GM12878 (cell line): Measurements from ENCODE around the gene PSMD11. TPM values are rescaled to one million over a fixed set of nuclear protein-coding genes. Genes with fewer than 3 reads are reported as not detected.

ENCODE experiments used
- ETV6 ChIP-seq, 2 experiments: fragments of 450-650 bp in 1 of 2; IDR thresholded peaks in 1 of 2; conservative IDR thresholded peaks in 1 of 2; 2 replicates each; pipeline ENCODE4 v1.6.1; 2014; ENCODE audit warnings: antibody characterized with exemption in 1 of 2, borderline replicate concordance in 1 of 2, low read depth in 1 of 2, mild to moderate bottlenecking in 1 of 2, moderate library complexity in 1 of 2
- FOS ChIP-seq: IDR thresholded peaks from 3 replicates; pipeline ENCODE4 v1.6.1; 2011; ENCODE audit warnings: borderline replicate concordance; ENCODE audit not compliant: insufficient read length; ENCODE audit errors: extremely low read depth
- GABPA ChIP-seq: IDR thresholded peaks from 2 replicates; pipeline ENCODE4 v1.6.1; 2014; ENCODE audit warnings: antibody characterized with exemption, low read depth, mild to moderate bottlenecking, inconsistent platforms
- MYB ChIP-seq: fragments of 150-350 bp; IDR thresholded peaks from 2 replicates; pipeline ENCODE4 v1.6.1; 2014; ENCODE audit warnings: mild to moderate bottlenecking, low read depth, low read length, borderline replicate concordance
- PAX5 ChIP-seq: IDR thresholded peaks from 2 replicates; pipeline ENCODE4 v1.6.1; 2011; ENCODE audit warnings: low read depth, low read length, borderline replicate concordance
- RELA ChIP-seq: fragments of 450-650 bp; IDR thresholded peaks from 2 replicates; pipeline ENCODE4 v1.8.0; 2014; ENCODE audit warnings: borderline replicate concordance; ENCODE audit not compliant: partially characterized antibody
- RFX5 ChIP-seq: IDR thresholded peaks from 2 replicates; pipeline ENCODE4 v1.6.1; 2011; ENCODE audit warnings: low read depth, low read length, improper control_type of control experiment
- SMAD5 ChIP-seq: IDR thresholded peaks from 2 replicates; pipeline ENCODE4 v1.6.1; 2016; ENCODE audit warnings: antibody characterized with exemption, low read depth
- SREBF1 ChIP-seq: IDR thresholded peaks from 2 replicates; pipeline ENCODE4 v1.6.1; 2012; ENCODE audit warnings: mild to moderate bottlenecking, low read length
- ZNF274 ChIP-seq: IDR thresholded peaks from one replicate; pipeline ENCODE4 v1.8.0; 2011; ENCODE audit not compliant: insufficient read length, insufficient read depth
- ZNF622 ChIP-seq: fragments of 450-650 bp; IDR thresholded peaks from 2 replicates; pipeline ENCODE4 v1.6.1; 2017; ENCODE audit warnings: mild to moderate bottlenecking, inconsistent platforms
- polyA plus RNA-seq, 11 experiments: library from polyadenylated mRNA; depleted of rRNA in 4 of 11; unstranded in 6 of 11; stranded (reverse) in 5 of 11; fragments of >200 nt; fragmentation: Nextera tagmentation in 4 of 11; fragmentation: Illumina TruSeq in 1 of 11; extraction: Ambion mirVana in 4 of 11; extraction: Trizol in 1 of 11; gene quantifications; 1 replicate in 1 of 11; 2 replicates in 10 of 11; pipeline versions ENCODE4 v1.2.1 to v1.2.3, GENCODE V29; 2011 to 2016; ENCODE audit warnings: inconsistent platforms in 2 of 11, missing spikeins in 2 of 11, low read depth in 1 of 11
- total RNA-seq, 4 experiments: library from RNA; depleted of rRNA in 3 of 4; stranded (reverse); fragments of >200 nt in 3 of 4; fragmentation: Illumina TruSeq in 1 of 4; extraction: Trizol in 1 of 4; gene quantifications; 2 replicates each; pipeline versions ENCODE4 v1.2.1 to v1.2.3, GENCODE V29; 2013 to 2021
- TF ChIP-seq, protein P1 (sequence below), 3 experiments: IDR thresholded peaks in 2 of 3; conservative IDR thresholded peaks in 1 of 3; 2 replicates each; pipeline ENCODE4 v1.5.1; 2011; ENCODE audit warnings: low read depth in 3 of 3, low read length in 3 of 3, mild to moderate bottlenecking in 3 of 3, control low read depth in 2 of 3, moderate library complexity in 2 of 3, inconsistent platforms in 1 of 3, mixed read lengths in 1 of 3; ENCODE audit not compliant: control insufficient read depth in 2 of 3, insufficient read depth in 1 of 3; ENCODE audit errors: extremely low read depth in 1 of 3
- TF ChIP-seq, protein P2 (sequence below): IDR thresholded peaks from 2 replicates; pipeline ENCODE4 v1.6.1; 2011; ENCODE audit warnings: low read depth, mild to moderate bottlenecking, low read length, moderate library complexity, borderline replicate concordance; ENCODE audit errors: extremely low read depth
- TF ChIP-seq, protein P3 (sequence below): fragments of 450-650 bp; IDR thresholded peaks from 2 replicates; pipeline ENCODE4 v1.6.1; 2017; ENCODE audit warnings: mild to moderate bottlenecking, moderate library complexity
- TF ChIP-seq, protein P4 (sequence below): fragments of 450-650 bp; IDR thresholded peaks from 2 replicates; pipeline ENCODE4 v1.6.1; 2017; ENCODE audit warnings: borderline replicate concordance
- TF ChIP-seq, protein P5 (sequence below): IDR thresholded peaks from 2 replicates; pipeline ENCODE4 v1.6.1; 2011; ENCODE audit warnings: borderline replicate concordance, low read depth, mild to moderate bottlenecking, moderate library complexity, mixed read lengths, low read length; ENCODE audit not compliant: insufficient read depth; ENCODE audit errors: extremely low read length

The PSMD11 gene
- total and polyA plus RNA-seq, 10 of the 15 experiments (the other 5 are each of a cell fraction or from before 2014, with no cell fraction given) = 84.1 to 319 (median 120) TPM

DNA sequence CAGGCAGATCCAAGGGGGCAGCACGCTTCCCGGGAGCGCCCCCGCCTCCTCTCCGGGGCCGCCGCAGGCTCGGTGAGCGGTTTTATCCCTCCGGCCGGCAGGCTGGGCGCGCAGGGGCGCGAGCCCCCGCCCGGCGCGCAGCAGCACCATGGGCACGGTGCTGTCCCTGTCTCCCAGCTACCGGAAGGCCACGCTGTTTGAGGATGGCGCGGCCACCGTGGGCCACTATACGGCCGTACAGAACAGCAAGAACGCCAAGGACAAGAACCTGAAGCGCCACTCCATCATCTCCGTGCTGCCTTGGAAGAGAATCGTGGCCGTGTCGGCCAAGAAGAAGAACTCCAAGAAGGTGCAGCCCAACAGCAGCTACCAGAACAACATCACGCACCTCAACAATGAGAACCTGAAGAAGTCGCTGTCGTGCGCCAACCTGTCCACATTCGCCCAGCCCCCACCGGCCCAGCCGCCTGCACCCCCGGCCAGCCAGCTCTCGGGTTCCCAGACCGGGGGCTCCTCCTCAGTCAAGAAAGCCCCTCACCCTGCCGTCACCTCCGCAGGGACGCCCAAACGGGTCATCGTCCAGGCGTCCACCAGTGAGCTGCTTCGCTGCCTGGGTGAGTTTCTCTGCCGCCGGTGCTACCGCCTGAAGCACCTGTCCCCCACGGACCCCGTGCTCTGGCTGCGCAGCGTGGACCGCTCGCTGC lies 43.3 kb downstream of the PSMD11 start (continued):
- TF ChIP-seq, protein P1, sequence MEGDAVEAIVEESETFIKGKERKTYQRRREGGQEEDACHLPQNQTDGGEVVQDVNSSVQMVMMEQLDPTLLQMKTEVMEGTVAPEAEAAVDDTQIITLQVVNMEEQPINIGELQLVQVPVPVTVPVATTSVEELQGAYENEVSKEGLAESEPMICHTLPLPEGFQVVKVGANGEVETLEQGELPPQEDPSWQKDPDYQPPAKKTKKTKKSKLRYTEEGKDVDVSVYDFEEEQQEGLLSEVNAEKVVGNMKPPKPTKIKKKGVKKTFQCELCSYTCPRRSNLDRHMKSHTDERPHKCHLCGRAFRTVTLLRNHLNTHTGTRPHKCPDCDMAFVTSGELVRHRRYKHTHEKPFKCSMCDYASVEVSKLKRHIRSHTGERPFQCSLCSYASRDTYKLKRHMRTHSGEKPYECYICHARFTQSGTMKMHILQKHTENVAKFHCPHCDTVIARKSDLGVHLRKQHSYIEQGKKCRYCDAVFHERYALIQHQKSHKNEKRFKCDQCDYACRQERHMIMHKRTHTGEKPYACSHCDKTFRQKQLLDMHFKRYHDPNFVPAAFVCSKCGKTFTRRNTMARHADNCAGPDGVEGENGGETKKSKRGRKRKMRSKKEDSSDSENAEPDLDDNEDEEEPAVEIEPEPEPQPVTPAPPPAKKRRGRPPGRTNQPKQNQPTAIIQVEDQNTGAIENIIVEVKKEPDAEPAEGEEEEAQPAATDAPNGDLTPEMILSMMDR (IDR thresholded peaks at IDR 0.05 in 2 of 3, conservative IDR thresholded peaks at IDR 0.05 in 1 of 3; ENCODE audit: control insufficient read depth in 2 of 3, extremely low read depth in 1 of 3, insufficient read depth in 1 of 3, low read depth in 3 of 3, low read length in 3 of 3) = peak in 1 of 3 experiments; percentile 22; a peak in 1 of 6 replicates
- TF ChIP-seq SREBF1 = no peak
- TF ChIP-seq ZNF274 = no peak
- TF ChIP-seq, protein P2, sequence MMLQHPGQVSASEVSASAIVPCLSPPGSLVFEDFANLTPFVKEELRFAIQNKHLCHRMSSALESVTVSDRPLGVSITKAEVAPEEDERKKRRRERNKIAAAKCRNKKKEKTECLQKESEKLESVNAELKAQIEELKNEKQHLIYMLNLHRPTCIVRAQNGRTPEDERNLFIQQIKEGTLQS = no peak
- TF ChIP-seq RELA = no peak
- TF ChIP-seq, protein P3, sequence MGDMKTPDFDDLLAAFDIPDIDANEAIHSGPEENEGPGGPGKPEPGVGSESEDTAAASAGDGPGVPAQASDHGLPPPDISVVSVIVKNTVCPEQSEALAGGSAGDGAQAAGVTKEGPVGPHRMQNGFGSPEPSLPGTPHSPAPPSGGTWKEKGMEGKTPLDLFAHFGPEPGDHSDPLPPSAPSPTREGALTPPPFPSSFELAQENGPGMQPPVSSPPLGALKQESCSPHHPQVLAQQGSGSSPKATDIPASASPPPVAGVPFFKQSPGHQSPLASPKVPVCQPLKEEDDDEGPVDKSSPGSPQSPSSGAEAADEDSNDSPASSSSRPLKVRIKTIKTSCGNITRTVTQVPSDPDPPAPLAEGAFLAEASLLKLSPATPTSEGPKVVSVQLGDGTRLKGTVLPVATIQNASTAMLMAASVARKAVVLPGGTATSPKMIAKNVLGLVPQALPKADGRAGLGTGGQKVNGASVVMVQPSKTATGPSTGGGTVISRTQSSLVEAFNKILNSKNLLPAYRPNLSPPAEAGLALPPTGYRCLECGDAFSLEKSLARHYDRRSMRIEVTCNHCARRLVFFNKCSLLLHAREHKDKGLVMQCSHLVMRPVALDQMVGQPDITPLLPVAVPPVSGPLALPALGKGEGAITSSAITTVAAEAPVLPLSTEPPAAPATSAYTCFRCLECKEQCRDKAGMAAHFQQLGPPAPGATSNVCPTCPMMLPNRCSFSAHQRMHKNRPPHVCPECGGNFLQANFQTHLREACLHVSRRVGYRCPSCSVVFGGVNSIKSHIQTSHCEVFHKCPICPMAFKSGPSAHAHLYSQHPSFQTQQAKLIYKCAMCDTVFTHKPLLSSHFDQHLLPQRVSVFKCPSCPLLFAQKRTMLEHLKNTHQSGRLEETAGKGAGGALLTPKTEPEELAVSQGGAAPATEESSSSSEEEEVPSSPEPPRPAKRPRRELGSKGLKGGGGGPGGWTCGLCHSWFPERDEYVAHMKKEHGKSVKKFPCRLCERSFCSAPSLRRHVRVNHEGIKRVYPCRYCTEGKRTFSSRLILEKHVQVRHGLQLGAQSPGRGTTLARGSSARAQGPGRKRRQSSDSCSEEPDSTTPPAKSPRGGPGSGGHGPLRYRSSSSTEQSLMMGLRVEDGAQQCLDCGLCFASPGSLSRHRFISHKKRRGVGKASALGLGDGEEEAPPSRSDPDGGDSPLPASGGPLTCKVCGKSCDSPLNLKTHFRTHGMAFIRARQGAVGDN = peak; percentile 42
- TF ChIP-seq, protein P4, sequence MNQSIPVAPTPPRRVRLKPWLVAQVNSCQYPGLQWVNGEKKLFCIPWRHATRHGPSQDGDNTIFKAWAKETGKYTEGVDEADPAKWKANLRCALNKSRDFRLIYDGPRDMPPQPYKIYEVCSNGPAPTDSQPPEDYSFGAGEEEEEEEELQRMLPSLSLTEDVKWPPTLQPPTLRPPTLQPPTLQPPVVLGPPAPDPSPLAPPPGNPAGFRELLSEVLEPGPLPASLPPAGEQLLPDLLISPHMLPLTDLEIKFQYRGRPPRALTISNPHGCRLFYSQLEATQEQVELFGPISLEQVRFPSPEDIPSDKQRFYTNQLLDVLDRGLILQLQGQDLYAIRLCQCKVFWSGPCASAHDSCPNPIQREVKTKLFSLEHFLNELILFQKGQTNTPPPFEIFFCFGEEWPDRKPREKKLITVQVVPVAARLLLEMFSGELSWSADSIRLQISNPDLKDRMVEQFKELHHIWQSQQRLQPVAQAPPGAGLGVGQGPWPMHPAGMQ = no peak
- TF ChIP-seq RFX5 = no peak
- no peak for TF ChIP-seq FOS
- TF ChIP-seq GABPA = no peak
- TF ChIP-seq PAX5 = 0 out of 2 replicates have a peak, but pooled peaks have one; percentile 9
- 0 out of 2 replicates have a peak, but pooled peaks have one; percentile 49 for TF ChIP-seq SMAD5
- no peak for TF ChIP-seq MYB
- TF ChIP-seq, protein P5, sequence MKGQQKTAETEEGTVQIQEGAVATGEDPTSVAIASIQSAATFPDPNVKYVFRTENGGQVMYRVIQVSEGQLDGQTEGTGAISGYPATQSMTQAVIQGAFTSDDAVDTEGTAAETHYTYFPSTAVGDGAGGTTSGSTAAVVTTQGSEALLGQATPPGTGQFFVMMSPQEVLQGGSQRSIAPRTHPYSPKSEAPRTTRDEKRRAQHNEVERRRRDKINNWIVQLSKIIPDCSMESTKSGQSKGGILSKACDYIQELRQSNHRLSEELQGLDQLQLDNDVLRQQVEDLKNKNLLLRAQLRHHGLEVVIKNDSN = no peak
- TF ChIP-seq ETV6 (conservative IDR thresholded peaks at IDR 0.05 in 1 of 2, IDR thresholded peaks at IDR 0.05 in 1 of 2; ENCODE audit: borderline replicate concordance in 1 of 2, low read depth in 1 of 2) = no peak
- TF ChIP-seq ZNF622 = no peak
